CD4-positive, alpha-beta T cell treated with Interleukin-21 for 1 hour (primary cell): ENCODE measurements around the gene AARS1.
"Not testable (repeated sequence)": the region's sequence is repeated elsewhere in the genome, so short reads cannot be mapped to it uniquely, and the experiment has no call there.

ENCODE experiments used
- DNase-seq: peaks from one replicate; pipeline ENCODE4 v3.0.0-alpha.2; 2020

AARS1 gene

DNA sequence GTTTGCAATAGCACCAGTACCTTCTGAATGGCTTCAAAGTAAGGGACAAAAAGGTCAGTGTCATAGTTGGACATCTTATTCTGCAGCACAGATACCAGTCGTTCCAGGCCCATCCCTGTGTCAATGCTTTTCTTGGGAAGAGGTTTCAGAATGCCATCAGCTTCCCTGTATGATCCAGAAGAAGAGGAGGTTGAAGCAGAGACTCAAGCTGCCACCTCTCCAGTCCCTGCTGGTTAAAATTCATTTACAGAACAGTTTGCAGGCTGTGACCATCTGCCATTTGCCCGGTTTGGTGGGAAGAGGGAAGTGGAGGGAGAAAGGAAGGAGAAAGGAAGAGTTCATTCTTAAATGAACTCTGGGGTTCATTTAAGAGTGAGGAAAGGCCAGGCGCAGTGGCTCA, 19.1 kb downstream of the AARS1 start:
- no peak for DNase-seq

DNA sequence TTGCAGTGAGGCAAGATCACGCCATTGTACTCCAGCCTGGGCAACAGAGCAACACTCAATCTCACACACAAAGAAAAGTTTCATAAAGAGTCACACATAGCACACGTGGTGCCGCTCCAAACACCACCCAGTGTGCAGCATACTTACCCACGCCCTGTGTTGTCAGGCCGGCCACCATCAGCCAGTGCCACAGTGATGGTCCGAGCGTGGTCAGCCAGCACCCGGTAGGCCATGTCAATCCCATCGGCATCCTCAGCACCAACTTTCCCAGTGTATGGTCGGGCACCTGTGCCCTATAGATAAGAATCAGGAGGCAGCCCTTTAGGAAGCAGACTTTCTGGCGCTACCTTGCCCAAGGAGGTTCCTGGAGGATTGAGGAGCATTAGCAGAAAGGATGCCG, 19.8 kb downstream of the AARS1 start:
- DNase-seq: no peak

GRCh38 chr16:70267922-70268321, 21.4 kb downstream of the AARS1 start:
- DNase-seq: not testable (repeated sequence)

- peak; percentile 42 for DNase-seq
Observed at GRCh38 chr16:70267516-70267915, 21.8 kb downstream of the AARS1 start.

GRCh38 chr16:70259903-70260302, 29.4 kb downstream of the AARS1 start:
- DNase-seq: not testable (repeated sequence)

GRCh38 chr16:70258946-70259345, 30.4 kb downstream of the AARS1 start:
- DNase-seq: no peak

GRCh38 chr16:70258065-70258464, 31.2 kb downstream of the AARS1 start:
- no peak for DNase-seq

DNA sequence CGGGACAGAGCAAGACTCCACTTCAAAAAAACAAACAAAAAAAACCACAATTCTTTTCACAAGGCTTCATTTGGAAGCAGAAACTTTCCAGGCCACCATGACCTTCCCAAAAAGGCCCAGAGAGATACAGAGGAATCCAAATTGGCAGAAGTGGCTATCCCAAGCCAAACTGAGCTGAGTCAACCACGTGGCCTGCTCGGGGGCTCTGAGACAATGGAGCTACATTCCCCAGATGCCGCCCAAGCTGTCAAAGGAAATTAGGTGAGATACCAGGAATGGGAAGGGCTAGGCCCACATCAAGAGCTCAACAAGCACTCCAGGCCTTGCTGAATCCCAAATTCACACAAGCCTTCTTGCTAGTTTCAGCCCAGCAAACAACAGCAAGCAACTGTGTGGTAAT, 31.9 kb downstream of the AARS1 start:
- no peak for DNase-seq

DNA sequence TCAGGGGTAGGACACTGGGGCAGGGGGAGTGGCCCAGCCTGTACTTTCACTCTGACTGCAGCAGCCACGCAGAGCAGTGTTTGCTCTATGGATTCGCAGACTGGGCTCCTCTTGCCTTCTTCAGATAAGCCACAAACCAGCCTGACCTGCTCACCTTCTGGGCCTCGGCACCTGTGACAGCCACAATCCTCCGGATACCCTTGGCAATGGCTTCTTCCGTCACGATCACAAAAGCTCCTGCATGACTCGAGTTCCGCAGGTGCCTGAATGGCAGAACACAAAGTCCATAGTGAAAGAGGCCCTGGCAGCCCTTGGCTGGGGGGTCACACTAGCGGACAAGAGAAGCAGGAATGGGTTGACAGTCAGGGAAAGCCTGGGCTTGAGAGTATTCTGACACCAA, 33.7 kb downstream of the AARS1 start:
- no peak for DNase-seq

DNA sequence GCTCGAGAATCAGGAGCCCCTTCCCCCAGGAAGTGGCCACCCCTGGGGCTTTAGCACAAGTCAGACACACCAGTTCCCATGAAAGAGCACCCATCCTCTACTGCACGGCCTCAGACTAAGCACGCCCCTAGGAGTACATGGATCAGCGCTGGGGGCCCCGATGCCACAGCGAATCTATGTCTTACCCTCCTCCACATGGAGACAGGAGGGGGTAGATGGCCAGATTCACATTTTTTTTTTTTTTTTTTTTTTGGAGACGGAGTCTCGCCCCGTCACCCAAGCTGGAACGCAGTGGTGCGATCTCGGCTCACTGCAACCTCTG, 34.4 kb downstream of the AARS1 start:
- DNase-seq: no peak

DNA sequence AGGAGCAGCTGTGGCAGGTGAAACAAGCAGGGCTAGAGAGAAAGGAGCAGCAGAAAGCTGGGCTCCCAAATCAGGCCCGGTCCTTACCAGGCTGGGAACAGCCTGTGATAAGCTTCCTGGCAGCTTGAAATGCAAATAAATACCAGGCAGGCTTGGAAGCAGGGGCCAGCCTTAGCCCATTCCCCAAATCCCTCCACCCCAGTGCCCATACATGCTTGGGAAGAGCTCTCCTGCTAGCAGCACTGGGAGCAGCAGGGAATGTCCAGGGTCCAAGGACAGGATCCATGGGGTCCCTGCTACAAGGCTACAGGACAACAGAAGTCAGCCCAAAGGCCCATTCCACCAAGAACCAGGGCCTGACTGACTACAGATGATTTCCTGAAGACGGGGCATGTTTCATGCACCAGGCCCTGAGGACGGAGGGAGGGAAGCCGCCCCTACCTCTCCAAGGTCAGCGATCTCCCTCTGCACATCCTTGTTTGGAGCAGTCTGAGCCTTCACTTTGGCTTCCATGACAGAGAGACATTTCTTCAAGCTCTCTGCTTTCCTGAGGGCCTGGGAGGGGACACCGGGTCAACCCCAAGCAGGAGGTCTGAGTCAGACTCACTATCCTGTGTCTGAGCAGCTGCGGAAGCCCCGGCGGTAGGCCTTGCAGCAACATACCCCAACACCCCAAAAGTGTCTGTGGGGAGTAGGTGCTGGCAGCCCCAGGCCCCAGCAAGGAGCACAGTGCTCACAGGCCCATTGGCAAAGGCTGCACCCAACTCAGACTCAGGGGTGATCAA, 34.9 kb downstream of the AARS1 start:
- DNase-seq: no peak

DNA sequence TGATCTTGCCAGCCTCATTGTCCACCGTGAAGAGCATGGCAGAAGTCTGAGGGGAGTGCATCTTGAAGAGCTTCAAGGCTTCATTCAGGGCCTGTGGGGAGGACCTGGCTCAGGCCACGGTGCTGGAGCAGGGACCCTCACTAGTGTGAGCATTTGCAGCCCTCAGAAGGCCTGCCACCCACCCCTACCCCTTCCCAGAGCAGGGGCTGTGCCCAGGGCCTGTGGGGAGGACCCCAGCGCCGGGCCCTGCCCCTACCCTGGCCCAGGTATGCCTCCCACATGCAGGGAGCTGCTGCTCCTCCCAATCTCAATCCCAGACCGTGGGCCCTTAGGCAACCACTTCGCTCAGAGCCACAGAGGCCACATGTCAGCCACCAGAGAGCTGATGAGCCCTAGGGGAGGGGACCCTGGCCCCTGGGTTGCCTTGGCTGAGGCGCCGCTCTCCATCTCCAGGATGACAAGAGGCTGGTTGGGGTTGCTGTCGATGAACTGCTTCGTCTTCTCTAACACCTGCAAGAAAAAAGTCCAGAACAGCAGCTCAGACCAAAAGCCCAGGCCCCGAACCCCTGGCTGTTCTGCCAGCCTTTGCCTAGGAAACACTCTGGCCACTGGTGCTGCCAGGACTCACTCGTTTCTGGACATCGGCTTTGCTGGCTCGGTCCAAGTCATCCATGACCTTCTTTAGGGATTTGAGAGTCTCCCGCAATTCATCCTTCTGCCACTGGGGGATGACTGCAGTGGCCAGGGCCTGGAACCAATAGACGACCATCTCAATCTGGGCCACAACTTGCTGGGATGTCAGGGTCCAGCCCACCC, 35.8 kb downstream of the AARS1 start:
- peak; percentile 41 for DNase-seq

- DNase-seq: no peak
Observed at GRCh38 chr16:70252355-70252988, 36.8 kb downstream of the AARS1 start.

- peak; percentile 93 for DNase-seq
Observed at GRCh38 chr16:70251629-70252354, 37.5 kb downstream of the AARS1 start, which contains the start of gene EXOSC6. EXOSC6 (minus strand) TSS chr16:70251940; CDS start chr16:70251900, 40 bp downstream.

GRCh38 chr16:70250748-70251628, 38.3 kb downstream of the AARS1 start:
- DNase-seq: peak; percentile 36

DNA sequence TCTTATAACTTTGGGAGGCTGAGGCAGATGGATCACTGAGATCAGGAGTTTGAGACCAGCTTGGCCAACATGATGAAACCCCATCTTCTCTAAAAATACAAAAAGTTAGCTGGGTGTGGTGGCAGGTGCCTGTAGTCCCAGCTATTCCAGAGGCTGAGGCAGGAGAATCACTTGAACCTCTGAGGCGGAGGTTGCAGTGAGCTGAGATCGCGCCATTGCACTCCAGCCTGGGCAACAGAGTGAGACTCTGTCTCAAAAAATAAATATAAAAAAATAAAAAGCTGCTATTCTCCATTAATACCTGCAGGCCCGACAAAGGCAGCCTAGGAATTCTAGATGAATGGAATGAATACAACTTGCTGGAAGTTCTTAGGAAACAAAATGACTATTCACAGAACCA, 39.6 kb downstream of the AARS1 start:
- DNase-seq: not testable (repeated sequence)

GRCh38 chr16:70238773-70239172, 50.5 kb downstream of the AARS1 start:
- DNase-seq: not testable (repeated sequence)

- not testable (repeated sequence) for DNase-seq
Observed at GRCh38 chr16:70231831-70232230, 57.5 kb downstream of the AARS1 start.

GRCh38 chr16:70226024-70226423, 63.3 kb downstream of the AARS1 start:
- not testable (repeated sequence) for DNase-seq

- DNase-seq: not testable (repeated sequence)
Observed at GRCh38 chr16:70225430-70225829, 63.9 kb downstream of the AARS1 start.

- not testable (repeated sequence) for DNase-seq
Observed at GRCh38 chr16:70224645-70225044, 64.7 kb downstream of the AARS1 start.

DNA sequence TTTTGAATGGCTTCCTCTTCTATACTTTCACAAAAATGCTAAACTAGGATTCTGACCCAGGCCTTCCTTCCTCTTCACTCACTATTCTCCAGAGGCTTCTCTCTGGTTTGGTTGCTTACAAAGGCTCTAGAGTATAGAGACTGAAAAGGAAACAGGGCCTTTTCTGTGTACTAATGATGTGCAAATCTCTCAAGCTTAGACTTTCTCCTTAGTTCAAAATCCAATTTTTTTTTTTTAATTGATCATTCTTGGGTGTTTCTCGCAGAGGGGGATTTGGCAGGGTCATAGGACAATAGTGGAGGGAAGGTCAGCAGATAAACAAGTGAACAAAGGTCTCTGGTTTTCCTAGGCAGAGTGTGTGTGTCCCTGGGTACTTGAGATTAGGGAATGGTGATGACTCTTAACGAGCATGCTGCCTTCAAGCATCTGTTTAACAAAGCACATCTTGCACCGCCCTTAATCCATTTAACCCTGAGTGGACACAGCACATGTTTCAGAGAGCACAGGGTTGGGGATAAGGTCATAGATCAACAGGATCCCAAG, 65.3 kb downstream of the AARS1 start:
- DNase-seq: not testable (repeated sequence)
